Epithelial cell of esophagus (primary cell): Measurements from ENCODE around the gene CCSER2.
A peak's percentile ranks its signal among the peaks of the same experiment; 100 is the strongest.
"Not testable (repeated sequence)": the region's sequence is repeated elsewhere in the genome, so short reads cannot be mapped to it uniquely, and the experiment has no call there.

ENCODE experiments used
- DNase-seq: peaks from one replicate; pipeline ENCODE4 v3.0.0; 2010; ENCODE audit warnings: low read depth
- H3K4me3 ChIP-seq: 2 replicates; pipeline ENCODE4 v1.5.1; 2011; ENCODE audit warnings: mild to moderate bottlenecking, low read length, control low read depth
- TF ChIP-seq, protein P1 (sequence below): IDR thresholded peaks from 2 replicates; pipeline ENCODE4 v1.5.1; 2011; ENCODE audit warnings: low read depth, mild to moderate bottlenecking, low read length, control low read depth, inconsistent platforms; ENCODE audit not compliant: insufficient read depth; ENCODE audit errors: missing control alignments

CCSER2 gene

DNA sequence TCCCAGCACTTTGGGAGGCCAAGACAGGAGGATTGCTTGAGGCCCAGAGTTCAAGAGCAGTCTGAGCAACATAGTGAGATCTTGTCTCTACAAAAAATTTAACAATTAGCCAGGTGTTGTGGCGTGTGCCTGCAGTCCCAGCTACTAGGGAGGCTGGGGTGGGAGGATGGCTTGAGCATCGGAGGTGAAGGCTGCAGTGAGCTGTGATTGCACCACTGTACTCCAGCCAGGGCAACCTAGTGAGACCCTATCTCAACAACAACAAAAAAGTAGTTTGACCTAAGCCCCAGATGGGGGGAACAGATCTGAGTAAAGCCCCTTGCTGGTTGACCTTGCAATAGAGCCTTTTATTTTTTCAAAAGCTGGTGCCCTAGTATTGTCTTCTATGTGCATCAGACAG is 15.6 kb upstream of the CCSER2 start:
- DNase-seq, result no peak
- no peak overlapping the region for H3K4me3 ChIP-seq
- TF ChIP-seq, protein P1, sequence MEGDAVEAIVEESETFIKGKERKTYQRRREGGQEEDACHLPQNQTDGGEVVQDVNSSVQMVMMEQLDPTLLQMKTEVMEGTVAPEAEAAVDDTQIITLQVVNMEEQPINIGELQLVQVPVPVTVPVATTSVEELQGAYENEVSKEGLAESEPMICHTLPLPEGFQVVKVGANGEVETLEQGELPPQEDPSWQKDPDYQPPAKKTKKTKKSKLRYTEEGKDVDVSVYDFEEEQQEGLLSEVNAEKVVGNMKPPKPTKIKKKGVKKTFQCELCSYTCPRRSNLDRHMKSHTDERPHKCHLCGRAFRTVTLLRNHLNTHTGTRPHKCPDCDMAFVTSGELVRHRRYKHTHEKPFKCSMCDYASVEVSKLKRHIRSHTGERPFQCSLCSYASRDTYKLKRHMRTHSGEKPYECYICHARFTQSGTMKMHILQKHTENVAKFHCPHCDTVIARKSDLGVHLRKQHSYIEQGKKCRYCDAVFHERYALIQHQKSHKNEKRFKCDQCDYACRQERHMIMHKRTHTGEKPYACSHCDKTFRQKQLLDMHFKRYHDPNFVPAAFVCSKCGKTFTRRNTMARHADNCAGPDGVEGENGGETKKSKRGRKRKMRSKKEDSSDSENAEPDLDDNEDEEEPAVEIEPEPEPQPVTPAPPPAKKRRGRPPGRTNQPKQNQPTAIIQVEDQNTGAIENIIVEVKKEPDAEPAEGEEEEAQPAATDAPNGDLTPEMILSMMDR, result no peak

DNA sequence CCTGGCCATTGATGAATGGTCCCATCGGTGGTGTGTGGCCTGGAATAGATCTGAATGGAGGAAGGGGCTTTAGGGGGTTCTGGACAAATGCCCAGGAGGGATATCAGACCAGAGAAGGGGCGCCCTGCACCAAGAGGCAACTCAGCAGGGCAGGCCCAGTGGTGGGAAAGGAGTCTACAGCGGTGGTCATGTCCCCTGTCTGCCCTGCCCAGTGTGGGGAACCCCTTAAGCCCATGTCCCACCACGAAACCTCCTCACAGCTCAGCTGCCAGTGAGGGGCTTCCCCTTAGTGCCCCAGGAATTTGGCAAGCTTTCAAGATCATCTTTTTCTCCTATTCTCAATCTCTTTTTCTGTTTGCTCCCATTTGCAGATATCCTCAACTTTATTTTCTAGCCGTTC is 14.1 kb upstream of the CCSER2 start:
- no peak overlapping the region for H3K4me3 ChIP-seq
- TF ChIP-seq, protein P1, result no peak
- DNase-seq, result no peak

DNA sequence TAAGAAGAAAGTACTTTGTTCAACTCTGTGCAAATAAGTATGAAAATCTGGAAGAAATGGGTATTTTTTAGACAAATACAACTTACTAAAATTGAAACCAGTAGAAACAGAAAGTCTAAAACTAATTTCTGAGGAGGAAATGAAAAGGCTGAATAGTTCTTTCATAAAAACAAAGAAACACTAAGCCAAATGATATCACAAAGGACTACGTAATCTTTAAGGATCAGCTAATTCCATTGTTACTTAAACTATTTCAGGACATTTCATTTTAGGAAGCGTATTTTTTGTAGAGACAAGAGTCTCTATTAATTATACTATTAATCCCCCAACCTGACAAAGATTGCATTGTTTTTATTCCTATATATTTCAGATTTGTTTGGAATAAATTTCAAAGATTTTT is 11.2 kb upstream of the CCSER2 start:
- TF ChIP-seq, protein P1, result no peak
- DNase-seq, result no peak
- H3K4me3 ChIP-seq, result no peak overlapping the region

DNA sequence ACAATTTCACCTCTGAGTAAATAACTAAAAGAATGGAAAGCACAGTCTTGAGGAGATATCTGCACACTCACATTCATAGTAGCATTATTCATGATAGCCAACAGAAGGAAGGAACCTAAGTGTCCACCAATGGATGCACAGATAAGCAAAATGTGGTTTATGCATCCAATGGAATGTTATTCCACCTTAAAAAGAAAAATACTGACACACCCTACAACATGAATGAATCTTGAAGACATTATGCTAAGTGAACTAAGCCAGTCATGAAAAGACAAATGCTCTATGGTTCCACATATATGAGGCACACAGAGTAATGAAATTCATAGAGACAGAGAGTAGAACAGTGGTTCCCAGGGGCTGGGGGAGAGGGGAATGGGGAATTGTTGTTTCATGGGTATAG is 6.5 kb upstream of the CCSER2 start:
- TF ChIP-seq, protein P1, result no peak
- H3K4me3 ChIP-seq, result no peak overlapping the region
- no peak for DNase-seq

DNA sequence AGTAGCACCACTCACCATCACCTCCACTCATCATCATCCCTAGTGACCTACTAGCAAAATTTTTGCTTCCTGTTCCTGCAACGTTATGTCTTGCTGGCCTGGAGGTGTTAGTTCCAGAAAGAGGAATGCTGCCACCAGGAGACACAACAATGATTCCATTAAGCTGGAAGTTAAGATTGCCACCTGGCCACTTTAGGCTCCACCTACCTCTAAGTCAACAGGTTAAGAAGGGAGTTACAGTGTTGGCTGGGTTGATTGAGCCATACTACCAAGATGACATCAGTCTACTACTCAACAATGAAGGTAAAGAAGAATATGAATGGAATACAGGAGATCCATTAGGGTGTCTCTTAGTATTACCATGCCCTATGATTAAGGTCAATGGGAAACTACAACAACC is 4.8 kb upstream of the CCSER2 start:
- peak; percentile 42 for DNase-seq
- H3K4me3 ChIP-seq, result not testable (repeated sequence)

DNA sequence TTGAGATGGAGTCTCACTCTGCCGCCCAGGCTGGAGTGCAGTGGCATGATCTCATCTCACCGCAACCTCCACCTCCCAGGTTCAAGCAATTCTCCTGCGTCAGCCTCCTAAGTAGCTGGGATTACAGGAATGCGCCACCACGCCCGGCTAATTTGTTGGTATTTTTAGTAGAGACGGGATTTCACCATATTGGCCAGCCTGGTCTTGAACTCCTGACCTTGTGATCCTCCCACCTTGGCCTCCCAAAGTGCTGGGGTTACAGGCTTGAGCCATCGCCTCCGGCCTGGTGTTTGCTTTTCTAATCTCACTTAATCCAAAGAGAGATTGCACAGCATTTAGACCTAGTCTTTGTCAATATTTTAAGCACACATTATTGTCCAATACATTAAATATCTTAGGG is 1.4 kb upstream of the CCSER2 start:
- DNase-seq, H3K4me3 ChIP-seq: not testable (repeated sequence)

DNA sequence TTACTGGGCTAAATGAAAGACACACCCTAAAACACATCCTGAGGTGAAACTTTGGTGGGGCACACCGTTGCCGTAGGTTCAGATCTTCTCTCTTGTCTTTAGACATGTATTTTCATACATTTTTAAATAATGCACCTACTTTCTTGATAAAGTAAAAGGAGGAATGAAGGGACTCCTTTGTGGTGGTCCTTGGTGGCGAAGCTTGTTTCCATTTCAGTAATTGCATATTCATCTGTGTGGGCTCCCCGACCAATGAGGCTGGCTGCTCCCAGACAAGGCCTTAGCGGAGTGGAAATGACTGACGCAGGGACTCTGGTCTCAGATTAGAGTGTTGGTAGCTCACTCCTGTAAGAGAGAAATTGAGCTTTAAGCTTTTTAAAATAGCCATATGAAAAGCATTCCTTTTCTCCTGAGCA is 815 bp downstream of the CCSER2 start:
- H3K4me3 ChIP-seq, result peak overlapping the region; percentile 44
- DNase-seq, result peak; percentile 63
- TF ChIP-seq, protein P1, result no peak

DNA sequence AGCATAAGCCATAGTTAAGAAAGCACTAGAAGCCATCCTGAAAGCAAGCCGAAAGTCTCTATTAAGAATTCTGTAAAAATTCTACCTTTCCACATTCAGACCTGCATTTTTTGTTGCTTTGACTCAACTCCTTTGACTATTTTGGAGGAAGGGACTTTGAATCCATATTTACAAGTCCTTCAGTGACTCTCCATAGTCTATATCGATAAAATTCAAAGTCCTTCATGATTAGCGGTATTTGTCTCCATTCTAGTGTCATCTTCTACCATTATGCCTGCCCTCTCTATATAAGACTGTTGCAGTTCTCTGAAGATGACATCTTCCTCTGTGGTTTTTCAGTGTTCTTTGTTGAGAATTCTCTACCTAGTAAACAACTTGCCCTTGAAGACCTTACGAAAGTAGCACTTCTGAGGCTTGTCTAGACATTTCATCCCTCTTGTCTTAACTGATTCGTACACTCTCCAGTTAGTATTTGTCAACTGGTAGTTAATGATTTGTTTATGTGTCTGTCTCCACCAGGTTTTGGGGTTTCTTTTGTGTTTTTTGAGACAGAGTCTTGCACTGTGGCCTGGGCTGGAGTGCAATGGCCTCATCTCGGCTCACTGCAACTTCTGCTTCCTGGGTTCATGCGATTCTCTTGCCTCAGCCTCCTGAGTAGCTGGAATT is 1.7 kb downstream of the CCSER2 start:
- no peak overlapping the region for H3K4me3 ChIP-seq
- TF ChIP-seq, protein P1, result no peak
- DNase-seq, result no peak
